Thoracic aorta (tissue), 2 donors: Measurements from ENCODE around the gene ATP2B2. TPM values are rescaled to one million over a fixed set of nuclear protein-coding genes. Genes with fewer than 3 reads are reported as not detected.

Source experiments
- ATAC-seq: fragments of 150-250 bp; one replicate; pipeline ENCODE4 v1.8.0; 2017; ENCODE audit warnings: low read depth; ENCODE audit not compliant: insufficient number of reproducible peaks, low FRiP score
- DNase-seq: peaks from one replicate; pipeline ENCODE4 v3.0.0-alpha.2; 2020; ENCODE audit warnings: low spot score
- H3K27ac ChIP-seq, 2 donors: fragments of 200-600 bp; sonication (generic); 1 replicate in 1 of 2; 2 replicates in 1 of 2; pipeline ENCODE4 v1.5.1; 2016; ENCODE audit warnings: mild to moderate bottlenecking in 2 of 2, moderate library complexity in 2 of 2
- H3K27me3 ChIP-seq: fragments of 200-600 bp; sonication (generic); replicated peaks from 2 replicates; pipeline ENCODE4 v1.6.0; 2016; ENCODE audit warnings: mild to moderate bottlenecking; ENCODE audit not compliant: insufficient read depth
- H3K36me3 ChIP-seq: fragments of 200-600 bp; sonication (generic); one replicate; pipeline ENCODE4 v1.5.1; 2016
- H3K4me1 ChIP-seq, 2 donors: fragments of 200-600 bp; sonication (generic); 1 replicate in 1 of 2; 2 replicates in 1 of 2; pipeline versions ENCODE4 v1.5.1 to v1.6.0; 2016; ENCODE audit warnings: low read depth in 2 of 2, mild to moderate bottlenecking in 1 of 2; ENCODE audit not compliant: control insufficient read depth in 1 of 2
- H3K4me3 ChIP-seq: fragments of 200-600 bp; sonication (generic); 2 replicates; pipeline ENCODE4 v1.5.1; 2016; ENCODE audit warnings: mild to moderate bottlenecking
- H3K9me3 ChIP-seq: fragments of 200-600 bp; sonication (generic); 2 replicates; pipeline ENCODE4 v1.5.1; 2016
- total RNA-seq, 2 donors: library from RNA; depleted of rRNA; stranded (reverse); fragments of >200 nt; gene quantifications; one replicate each; pipeline versions ENCODE4 v1.1.0 to v1.2.3, GENCODE V29; 2016
- TF ChIP-seq, protein P1 (sequence below): fragments of 200-600 bp; sonication (generic); IDR thresholded peaks from one replicate; pipeline ENCODE4 v1.5.1; 2019; ENCODE audit warnings: antibody characterized with exemption

The ATP2B2 gene
- total RNA-seq, 2 donors from 2014 or later = not detected

DNA sequence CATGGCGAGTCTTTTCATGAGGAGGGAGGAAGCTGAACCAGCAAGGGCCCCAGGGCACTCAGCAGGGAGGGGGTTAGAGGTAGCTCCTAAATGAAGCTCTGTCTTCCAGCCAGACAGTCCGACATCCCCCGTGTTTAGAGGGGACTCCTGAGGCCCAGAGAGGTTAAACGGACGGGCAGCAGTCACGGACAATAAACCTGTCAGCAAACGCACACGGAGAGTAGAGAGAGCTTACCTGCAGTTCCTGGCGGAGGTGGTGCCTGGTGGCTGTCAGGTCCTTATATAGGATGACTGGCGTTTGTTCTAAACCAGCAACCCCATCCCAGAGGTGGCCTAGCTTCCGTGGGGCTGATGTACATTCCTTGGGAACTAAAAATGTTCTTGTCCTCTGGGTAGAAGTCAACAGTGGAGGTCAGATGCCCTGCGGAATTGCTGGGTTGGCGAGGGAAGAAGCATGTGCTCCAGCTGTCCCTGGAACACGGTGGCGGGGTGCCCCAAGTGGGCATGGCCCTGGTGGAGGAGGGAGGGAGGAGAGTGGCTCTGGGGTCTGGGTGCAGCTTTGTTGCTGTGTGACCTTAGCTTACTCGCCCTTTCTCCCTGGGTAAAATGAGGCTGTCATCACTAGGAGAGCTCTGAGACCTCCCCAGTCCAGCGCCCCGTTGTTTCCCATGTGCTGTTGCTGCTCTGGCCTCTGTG is 214.8 kb downstream of the ATP2B2 start:
- no peak overlapping the region for H3K4me3 ChIP-seq
- no peaks in the 10 kb centered on the region for H3K9me3 ChIP-seq
- DNase-seq (no peak), ATAC-seq (no peak)
- H3K27me3 ChIP-seq = no peaks in the 10 kb centered on the region
- H3K36me3 ChIP-seq = peaks cover 2% of the 10 kb centered on the region
- peaks cover 0 to 5% of the 10 kb centered on the region in 2 donors for H3K4me1 ChIP-seq
- H3K27ac ChIP-seq = no peak overlapping the region
- TF ChIP-seq, protein P1, sequence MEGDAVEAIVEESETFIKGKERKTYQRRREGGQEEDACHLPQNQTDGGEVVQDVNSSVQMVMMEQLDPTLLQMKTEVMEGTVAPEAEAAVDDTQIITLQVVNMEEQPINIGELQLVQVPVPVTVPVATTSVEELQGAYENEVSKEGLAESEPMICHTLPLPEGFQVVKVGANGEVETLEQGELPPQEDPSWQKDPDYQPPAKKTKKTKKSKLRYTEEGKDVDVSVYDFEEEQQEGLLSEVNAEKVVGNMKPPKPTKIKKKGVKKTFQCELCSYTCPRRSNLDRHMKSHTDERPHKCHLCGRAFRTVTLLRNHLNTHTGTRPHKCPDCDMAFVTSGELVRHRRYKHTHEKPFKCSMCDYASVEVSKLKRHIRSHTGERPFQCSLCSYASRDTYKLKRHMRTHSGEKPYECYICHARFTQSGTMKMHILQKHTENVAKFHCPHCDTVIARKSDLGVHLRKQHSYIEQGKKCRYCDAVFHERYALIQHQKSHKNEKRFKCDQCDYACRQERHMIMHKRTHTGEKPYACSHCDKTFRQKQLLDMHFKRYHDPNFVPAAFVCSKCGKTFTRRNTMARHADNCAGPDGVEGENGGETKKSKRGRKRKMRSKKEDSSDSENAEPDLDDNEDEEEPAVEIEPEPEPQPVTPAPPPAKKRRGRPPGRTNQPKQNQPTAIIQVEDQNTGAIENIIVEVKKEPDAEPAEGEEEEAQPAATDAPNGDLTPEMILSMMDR = no peak

DNA sequence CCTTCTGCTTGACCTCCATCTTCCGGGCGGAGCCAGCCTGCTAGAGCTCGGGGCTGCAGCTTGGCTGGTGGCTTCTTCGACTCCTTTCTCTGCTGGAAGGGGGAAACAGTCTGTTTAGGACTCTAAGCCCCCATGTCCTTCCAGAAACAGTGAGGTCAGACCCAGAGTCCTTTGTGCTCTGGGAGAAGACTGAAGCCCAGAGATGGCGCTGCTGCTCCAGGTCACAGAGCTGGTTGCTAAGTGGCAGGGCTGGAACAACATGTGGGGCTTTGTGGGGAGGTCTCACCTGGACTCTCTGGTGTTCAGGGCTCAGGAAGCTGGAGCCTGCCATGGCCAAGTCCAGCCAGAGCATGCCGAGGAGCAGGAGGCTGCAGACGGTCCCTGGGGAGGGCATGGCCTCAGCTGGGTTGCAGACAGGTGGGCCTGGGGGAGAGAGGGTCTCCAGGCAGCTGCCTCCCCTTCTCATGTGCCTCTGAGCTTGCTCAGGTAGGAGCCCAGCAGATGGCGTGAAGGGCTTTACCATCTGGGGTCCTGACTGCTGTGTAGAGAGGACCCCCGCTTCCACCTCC is 215.5 kb downstream of the ATP2B2 start:
- Histone ChIP-seq H3K27me3 (no peaks in the 10 kb centered on the region), H3K36me3 (peaks cover 2% of the 10 kb centered on the region), H3K27ac (no peak overlapping the region), H3K4me1 (peaks cover 0 to 5% of the 10 kb centered on the region in 2 donors), H3K9me3 (no peaks in the 10 kb centered on the region), H3K4me3 (no peak overlapping the region)
- TF ChIP-seq, protein P1 = no peak
- no peak for DNase-seq
- ATAC-seq = no peak

DNA sequence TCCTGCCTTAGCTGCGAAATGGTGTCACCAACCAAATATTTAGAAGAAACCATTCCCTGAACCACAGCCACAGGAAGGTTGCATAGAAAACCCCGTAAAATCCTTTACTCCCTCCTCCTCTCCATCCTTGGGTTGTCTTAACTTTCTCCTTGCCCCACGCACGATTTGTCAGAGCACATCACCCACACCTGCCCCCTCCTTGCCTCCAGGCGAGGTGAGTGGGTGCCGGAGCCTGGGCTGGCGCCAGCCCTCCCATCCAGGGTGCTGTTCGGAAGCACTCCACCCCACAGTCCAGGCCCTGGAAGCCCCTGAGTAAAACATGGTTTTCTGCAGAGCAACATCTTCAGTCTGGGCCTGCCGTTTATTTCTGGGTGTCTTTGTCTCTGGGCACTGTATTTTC is 216.3 kb downstream of the ATP2B2 start:
- TF ChIP-seq, protein P1 = no peak
- no peaks in the 10 kb centered on the region for H3K9me3 ChIP-seq
- H3K27me3 ChIP-seq = no peaks in the 10 kb centered on the region
- peaks cover 0 to 5% of the 10 kb centered on the region in 2 donors for H3K4me1 ChIP-seq
- no peak overlapping the region for H3K4me3 ChIP-seq
- no peak for ATAC-seq
- H3K27ac ChIP-seq = no peak overlapping the region
- H3K36me3 ChIP-seq = peaks cover 2% of the 10 kb centered on the region
- DNase-seq = no peak

DNA sequence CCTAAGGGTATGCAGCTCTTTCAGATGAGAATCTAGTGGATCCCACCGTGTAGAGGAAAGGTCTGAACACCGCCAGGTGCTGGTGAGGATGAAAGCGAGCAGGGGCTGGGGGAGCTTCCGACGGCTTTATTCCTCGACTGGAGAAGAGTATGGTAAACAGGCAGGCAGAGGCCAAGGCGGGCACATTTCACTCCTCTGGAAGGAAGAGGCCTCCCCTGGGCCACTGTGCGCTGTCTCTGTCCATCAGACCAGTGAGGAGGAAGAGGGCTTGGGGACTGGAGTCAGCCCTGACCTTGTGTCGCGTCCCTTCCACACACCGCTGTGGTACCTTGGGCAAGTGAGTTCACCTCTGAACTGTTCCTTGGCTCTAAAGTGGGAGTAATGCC is 216.8 kb downstream of the ATP2B2 start:
- DNase-seq (no peak), ATAC-seq (no peak)
- Histone ChIP-seq H3K9me3 (no peaks in the 10 kb centered on the region), H3K27ac (no peak overlapping the region), H3K4me3 (no peak overlapping the region), H3K4me1 (peaks cover 0 to 5% of the 10 kb centered on the region in 2 donors), H3K36me3 (peaks cover 2% of the 10 kb centered on the region), H3K27me3 (no peaks in the 10 kb centered on the region)
- TF ChIP-seq, protein P1 = no peak

DNA sequence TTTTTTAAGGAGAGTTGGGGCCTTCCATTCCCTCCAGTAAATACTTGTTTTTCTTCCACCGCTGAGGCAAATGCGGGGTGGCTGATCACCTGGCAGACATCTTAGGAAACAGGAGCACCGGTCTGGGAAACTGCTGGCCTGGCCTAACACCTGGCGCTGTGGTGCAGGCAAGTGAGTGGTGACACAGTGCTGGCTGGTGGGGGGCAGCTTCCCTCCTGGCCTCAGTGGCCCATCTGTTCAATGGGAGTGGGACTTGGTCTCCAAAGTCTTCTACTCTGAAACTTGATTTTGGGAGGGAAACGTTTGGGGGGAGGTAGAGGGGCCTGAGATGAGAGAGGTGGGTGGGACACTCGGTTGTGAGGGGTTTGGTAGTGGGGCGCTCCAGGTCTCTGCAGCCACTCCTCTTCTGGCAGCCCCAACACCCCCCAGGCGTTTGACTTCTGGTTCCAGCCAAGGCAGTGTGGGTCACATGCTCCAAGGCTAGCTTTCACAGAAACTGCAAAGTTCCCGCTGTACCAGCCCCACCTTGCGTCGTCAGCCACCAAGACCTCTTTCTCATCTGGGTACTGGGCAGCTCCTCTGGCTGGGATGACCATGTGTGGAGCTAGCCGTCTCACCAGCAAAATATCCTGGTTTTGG is 217.3 kb downstream of the ATP2B2 start:
- ATAC-seq (no peak), DNase-seq (no peak)
- Histone ChIP-seq H3K27ac (no peak overlapping the region), H3K9me3 (no peaks in the 10 kb centered on the region), H3K36me3 (peaks cover 7% of the 10 kb centered on the region), H3K4me3 (no peak overlapping the region), H3K27me3 (no peaks in the 10 kb centered on the region), H3K4me1 (peaks cover 0 to 5% of the 10 kb centered on the region in 2 donors)
- TF ChIP-seq, protein P1 = no peak
